HG03571 (cell line): ENCODE measurements around the gene KEL.

Source experiments
- ATAC-seq: cut with Tn5 transposase; IDR thresholded peaks from one replicate; pipeline ENCODE4 v1.9.1; 2021; ENCODE audit not compliant: unreplicated experiment

The KEL gene

GRCh38 chr7:142901426-142902259 lies 60.5 kb downstream of the KEL start:
- no peak for ATAC-seq

DNA sequence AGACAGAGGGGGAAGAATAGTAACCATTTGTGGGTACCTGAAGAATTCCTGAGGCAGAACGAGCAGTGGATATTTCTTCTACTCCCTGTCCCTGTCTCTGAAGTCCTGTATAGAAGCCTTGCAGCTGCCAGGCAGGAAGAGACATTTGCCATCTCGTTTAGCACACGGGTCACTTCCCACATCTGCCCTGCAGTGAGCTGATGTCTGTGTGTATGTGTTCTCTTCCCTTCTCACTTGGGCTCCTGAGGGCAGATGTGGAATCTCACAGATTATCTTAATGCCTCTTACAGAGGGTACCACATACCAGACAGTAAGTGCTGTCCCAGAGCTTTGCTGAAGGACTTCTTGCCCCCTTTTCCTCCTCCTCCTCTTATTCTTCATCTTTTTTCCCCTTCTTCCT lies 62.5 kb downstream of the KEL start:
- no peak for ATAC-seq

- no peak for ATAC-seq
Observed at GRCh38 chr7:142898377-142899170, 63.6 kb downstream of the KEL start.

- ATAC-seq = no peak
Observed at GRCh38 chr7:142897691-142898090, 64.5 kb downstream of the KEL start.

DNA sequence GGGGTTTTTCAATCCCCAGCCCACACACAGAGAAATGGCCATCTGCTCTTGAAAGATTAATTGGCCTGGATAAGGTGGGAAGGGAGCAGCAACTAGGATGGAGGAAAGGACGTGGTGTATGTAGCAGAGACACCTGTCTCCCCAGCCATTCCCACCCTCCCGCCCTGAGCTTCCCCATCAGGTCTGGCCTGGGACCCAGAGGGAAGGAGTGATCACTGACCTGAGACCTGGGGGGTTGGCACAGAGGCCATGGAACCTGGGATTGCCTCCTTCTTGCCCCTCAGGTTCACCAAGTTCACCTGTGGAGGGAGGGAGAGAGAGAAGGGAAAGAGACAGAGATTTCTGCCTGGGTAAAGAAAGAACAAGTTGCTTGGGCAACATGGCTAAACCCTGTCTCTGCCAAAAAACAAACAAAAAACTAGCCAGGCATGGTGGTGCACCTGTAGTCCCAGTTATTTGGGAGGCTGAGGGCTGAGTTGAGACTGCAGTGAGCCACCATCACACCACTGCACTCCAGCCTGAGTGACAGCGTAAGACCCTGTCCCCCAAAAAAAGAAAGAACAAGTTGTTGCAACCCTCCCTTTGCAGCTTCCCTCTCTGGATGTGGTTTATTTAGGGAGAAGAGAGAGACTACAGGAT lies 65.3 kb downstream of the KEL start:
- ATAC-seq = no peak

GRCh38 chr7:142896151-142896550 lies 66.0 kb downstream of the KEL start:
- no peak for ATAC-seq

DNA sequence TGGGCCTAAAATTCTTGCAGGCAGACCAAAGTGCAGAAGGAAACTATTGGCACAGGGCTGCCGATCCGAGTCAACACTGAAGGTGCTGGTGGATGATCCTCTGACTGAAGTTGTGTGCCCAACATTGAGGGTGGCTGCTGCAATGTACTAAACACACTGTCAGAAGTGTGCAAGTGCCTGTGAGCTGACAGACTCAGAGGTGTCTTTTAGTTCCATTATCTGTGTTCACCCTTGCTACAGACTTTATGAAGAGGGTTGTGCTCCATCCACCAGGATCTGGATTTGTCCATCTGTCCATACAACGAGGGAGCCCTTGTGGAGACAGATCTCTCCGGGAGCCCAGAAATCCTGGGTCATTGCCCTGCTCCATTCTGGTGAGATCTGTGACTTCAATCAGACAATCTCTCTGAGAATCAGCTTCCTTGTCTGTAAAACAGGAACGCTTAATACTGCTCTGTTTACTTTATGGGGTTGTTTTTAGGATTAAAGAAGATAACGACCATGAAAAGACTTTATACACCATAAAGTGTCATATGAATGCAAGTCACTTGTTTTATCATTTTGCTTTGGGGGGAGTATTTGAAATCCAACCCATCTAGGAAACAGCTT lies 67.1 kb downstream of the KEL start:
- ATAC-seq = no peak

GRCh38 chr7:142894112-142894984 lies 67.8 kb downstream of the KEL start:
- no peak for ATAC-seq

DNA sequence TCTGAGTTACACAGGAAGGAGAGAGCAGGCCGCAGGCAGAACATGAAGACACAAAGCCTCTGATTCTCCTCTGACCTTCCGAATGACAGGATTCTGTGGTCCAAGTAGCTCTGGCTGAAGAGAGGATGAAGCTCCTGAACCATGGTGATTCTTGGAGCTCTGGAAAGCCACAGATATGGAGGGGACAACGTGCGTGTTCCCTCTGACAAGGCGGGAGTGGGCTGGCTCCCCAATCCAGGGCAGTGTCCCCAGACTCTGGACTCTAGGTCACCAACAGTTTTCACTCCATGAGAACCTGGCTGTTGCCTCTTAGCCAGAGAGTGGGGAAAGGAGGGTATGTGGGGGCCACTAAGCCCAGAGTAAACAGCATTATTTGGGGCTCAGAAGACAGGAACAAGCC lies 69.2 kb downstream of the KEL start:
- ATAC-seq = no peak

DNA sequence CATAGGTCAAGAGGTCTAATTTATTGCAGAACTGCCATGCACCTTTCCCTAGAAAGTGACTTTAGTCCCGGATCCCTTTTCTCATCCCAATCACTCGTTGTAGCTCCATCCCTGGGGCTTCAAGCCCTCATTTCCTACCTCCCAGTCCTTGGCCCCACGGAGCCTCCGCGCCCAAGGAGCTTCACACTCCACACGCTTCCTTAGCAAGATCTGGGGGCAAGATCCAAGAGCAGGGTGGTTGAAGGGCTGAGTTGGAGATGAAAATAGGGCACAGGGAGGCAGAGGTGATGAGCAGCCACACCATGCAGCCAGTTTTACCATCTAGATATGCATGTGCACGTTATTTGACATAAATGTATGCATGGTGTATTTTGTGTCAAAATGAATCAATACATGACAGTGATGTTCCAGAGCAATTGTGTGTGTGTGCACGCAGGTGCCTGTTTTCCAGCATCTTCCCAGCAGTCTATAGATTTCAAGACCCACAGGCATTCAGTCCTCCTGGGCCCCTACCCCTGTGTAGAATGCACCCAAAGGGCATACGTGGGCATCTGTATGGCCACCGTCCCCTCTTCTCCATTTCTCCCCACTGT lies 70.6 kb downstream of the KEL start:
- no peak for ATAC-seq
